GM12872 (cell line): Measurements from ENCODE around the gene EIPR1.

Experiments
- TF ChIP-seq, protein P1 (sequence below): IDR thresholded peaks from 3 replicates; pipeline ENCODE4 v1.5.1; 2011; ENCODE audit warnings: low read depth, mild to moderate bottlenecking, low read length, moderate library complexity; ENCODE audit not compliant: insufficient read depth

EIPR1 gene

GRCh38 chr2:3178578-3179031, 199.0 kb downstream of the EIPR1 start:
- TF ChIP-seq, protein P1, sequence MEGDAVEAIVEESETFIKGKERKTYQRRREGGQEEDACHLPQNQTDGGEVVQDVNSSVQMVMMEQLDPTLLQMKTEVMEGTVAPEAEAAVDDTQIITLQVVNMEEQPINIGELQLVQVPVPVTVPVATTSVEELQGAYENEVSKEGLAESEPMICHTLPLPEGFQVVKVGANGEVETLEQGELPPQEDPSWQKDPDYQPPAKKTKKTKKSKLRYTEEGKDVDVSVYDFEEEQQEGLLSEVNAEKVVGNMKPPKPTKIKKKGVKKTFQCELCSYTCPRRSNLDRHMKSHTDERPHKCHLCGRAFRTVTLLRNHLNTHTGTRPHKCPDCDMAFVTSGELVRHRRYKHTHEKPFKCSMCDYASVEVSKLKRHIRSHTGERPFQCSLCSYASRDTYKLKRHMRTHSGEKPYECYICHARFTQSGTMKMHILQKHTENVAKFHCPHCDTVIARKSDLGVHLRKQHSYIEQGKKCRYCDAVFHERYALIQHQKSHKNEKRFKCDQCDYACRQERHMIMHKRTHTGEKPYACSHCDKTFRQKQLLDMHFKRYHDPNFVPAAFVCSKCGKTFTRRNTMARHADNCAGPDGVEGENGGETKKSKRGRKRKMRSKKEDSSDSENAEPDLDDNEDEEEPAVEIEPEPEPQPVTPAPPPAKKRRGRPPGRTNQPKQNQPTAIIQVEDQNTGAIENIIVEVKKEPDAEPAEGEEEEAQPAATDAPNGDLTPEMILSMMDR: no peak

- TF ChIP-seq, protein P1: no peak
These were observed 199.6 kb downstream of the EIPR1 start for GRCh38 chr2:3177891-3178577.

- TF ChIP-seq, protein P1: no peak
These were observed 200.8 kb downstream of the EIPR1 start for GRCh38 chr2:3176869-3177255.

DNA sequence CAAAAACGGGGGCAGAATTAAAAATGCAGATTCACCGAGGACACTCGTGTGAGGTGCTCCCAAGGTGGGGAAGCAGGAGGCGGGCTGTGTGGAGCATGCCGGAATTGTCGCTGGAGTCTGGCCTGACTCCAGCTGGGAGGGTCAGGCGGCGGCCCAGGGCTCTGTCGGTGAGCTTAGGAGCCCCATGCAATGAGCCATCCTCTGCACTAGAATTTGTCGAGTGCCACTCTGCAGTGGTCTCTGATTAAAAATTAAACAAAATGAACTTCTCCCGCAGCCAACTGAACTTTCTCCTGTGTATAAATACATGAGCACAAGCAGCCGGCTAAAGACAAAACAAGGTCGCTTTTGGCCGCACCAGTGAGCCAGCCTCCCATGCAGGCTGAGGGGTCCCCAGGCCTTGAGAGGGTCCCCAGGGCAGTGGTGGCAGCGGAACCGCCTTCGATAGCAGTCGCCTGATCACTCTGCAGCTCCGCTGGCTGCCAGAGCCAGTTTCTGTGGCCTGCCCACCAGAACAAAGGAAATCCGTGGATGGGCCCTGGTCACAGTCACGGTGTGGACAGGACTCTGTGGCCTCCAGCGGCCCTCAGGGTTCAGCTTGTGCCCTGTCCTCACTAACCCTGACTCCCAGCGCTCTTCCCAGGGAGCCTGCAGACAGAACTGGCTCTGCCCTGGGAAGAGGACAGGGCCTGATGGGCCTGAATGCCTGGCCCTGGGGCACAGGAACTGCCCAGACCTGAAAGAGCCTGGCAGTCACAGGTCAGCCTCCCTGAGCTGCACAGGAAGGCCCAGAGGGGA, 201.3 kb downstream of the EIPR1 start:
- TF ChIP-seq, protein P1: no peak

DNA sequence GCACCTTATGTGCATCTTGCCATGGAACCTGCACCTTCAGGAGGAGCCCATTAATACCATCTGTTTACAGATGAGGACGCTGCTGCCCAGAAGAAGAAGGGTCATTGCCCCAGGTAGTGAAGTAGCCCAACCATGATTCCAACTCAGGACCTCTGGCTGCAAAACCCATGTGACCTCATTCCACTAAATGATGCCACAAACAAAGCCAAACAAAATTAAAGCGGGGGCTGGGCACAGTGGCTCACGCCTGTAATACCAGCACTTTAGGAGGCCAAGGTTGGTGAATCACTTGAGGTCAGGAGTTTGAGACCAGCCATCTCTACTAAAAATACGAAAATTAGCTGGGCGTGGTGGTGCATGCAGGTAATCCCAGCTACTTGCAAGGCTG, 202.1 kb downstream of the EIPR1 start:
- TF ChIP-seq, protein P1: no peak

- TF ChIP-seq, protein P1: no peak
These were observed 202.7 kb downstream of the EIPR1 start for GRCh38 chr2:3174626-3175567.

DNA sequence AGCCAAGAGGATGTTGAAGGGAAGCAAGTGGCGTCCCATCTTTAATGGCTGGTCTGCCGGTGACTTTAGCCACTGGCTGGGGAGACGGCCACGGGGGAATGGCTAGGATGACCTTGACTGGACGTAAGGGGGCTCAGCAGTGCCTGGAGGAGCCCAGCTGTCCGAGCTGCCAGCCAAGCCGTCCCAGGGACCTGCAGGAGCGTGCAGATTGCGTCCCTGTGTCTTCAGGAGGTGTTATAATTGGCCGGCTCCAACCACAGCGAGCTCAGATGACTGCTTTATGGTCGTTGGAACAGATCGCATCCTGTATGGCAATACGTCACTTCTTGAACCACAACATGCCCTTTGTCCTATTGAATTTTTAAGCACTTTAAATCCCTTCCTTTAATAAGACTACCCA, 204.6 kb downstream of the EIPR1 start:
- TF ChIP-seq, protein P1: no peak
